Heart right ventricle (tissue), 16 donors: ENCODE measurements around the gene ZDHHC24. TPM values are rescaled to one million over a fixed set of nuclear protein-coding genes. Genes with fewer than 3 reads are reported as not detected.

Experiments used
- ATAC-seq, 8 donors: fragments of 200-7000 bp; cut with Tn5 transposase; one replicate each; pipeline ENCODE4 v1.9.1; 2020; ENCODE audit warnings: mild to moderate bottlenecking in 8 of 8, moderate library complexity in 8 of 8, moderate number of reproducible peaks in 1 of 8
- DNase-seq, 2 donors: peaks; one replicate each; pipeline ENCODE4 v3.0.0-alpha.2; 2020
- H3K27ac ChIP-seq, 10 donors: fragments of 200-600 bp; sonication (generic) in 2 of 10; one replicate each; pipeline versions ENCODE4 v1.5.0 to v1.8.0; 2020 to 2022; ENCODE audit warnings: mild to moderate bottlenecking in 3 of 10
- H3K27me3 ChIP-seq, 7 donors: fragments of 200-600 bp; one replicate each; pipeline ENCODE4 v1.8.0; 2021 to 2022; ENCODE audit warnings: mild to moderate bottlenecking in 2 of 7
- H3K36me3 ChIP-seq, 9 donors: fragments of 200-600 bp; sonication (generic) in 1 of 9; one replicate each; pipeline versions ENCODE4 v1.5.0 to v1.8.0; 2020 to 2022; ENCODE audit warnings: mild to moderate bottlenecking in 2 of 9
- H3K4me1 ChIP-seq, 9 donors: fragments of 200-600 bp; sonication (generic) in 1 of 9; one replicate each; pipeline versions ENCODE4 v1.5.0 to v1.8.0; 2020 to 2022; ENCODE audit warnings: mild to moderate bottlenecking in 4 of 9
- H3K4me3 ChIP-seq, 10 donors: fragments of 200-600 bp; sonication (generic) in 2 of 10; one replicate each; pipeline versions ENCODE4 v1.5.0 to v1.8.0; 2020 to 2022; ENCODE audit warnings: mild to moderate bottlenecking in 7 of 10, moderate library complexity in 2 of 10
- H3K9me3 ChIP-seq, 11 donors: fragments of 200-600 bp in 10 of 11; sonication (generic) in 2 of 11; one replicate each; pipeline versions ENCODE4 v1.5.0 to v1.8.0; 2013 to 2022; ENCODE audit warnings: mild to moderate bottlenecking in 2 of 11, control low read depth in 1 of 11, moderate library complexity in 1 of 11
- CTCF ChIP-seq, 9 donors: fragments of 200-600 bp; sonication (generic) in 2 of 9; IDR thresholded peaks; one replicate each; pipeline versions ENCODE4 v1.5.0 to v1.8.0; 2021 to 2022; ENCODE audit warnings: antibody characterized with exemption in 9 of 9, mild to moderate bottlenecking in 5 of 9, moderate library complexity in 1 of 9
- WGBS, 2 donors: extraction: QIAGEN DNeasy Blood & Tissue Kit; methylation state at CpG; one replicate each; pipeline ENCODE4 v1.1.7; 2013; ENCODE audit warnings: inconsistent platforms in 1 of 2; 5-methylcytosine and 5-hydroxymethylcytosine counted together
- intact Hi-C, 10 donors: fragments of 100-400 bp; cut with DNase I; formaldehyde crosslinking; loops; one replicate each; pipeline versions ENCODE4 v1.11.1 to v1.14.2; 2022
- polyA plus RNA-seq, 2 donors: library from polyadenylated mRNA; stranded (reverse); fragments of 200-250 nt; gene quantifications; one replicate each; pipeline ENCODE4 v1.2.3, GENCODE V29; 2013
- total RNA-seq, 10 donors: library from RNA; stranded (reverse); fragmentation: NEBNext Ultra II Directional in 3 of 10; extraction: Animal tissue kit (Norgen Biotek cat#: 25700) in 3 of 10; gene quantifications; one replicate each; pipeline versions ENCODE4 v1.2.1 to v1.2.4, GENCODE V29; 2021 to 2023
- donor health status: Arrhythmogenic right ventricular cardiomyopathy.
- donor health status: ischemic (EF 13 %, LVEDD 7.1; RV severe dilation, severe dysfunction).
- donor health status: healthy with polysubstance abuse.
- donor health status: DM: no; HTN: yes; CAD: no.
- donor health status: DM: no; HTN: no; CAD: no.
- donor health status: ischemic (EF 25% LVEDD 6.9; RV normal size, moderate dysfunction).
- donor health status: ischemic (EF 25% LVEDD 5.7; RV mildly dilated, moderate dysfunction).
- donor health status: healthy.
- donor health status: DM: yes; HTN: yes; CAD: no.
- donor health status: Ischemic cardiomyopathy.
- donor health status: ischemic (EF 35%, LVEDD 5.7; RV mildly dilated, moderate dysfunction).
- donor health status: nonischemic (EF 11% LVEDD 7.7; RV severe dilation, severe dysfunction).
- donor health status: DM: yes; HTN: yes; CAD: no.
- donor health status: PGD.
- donor health status: ischemic (EF 29% LVEDD 5.4; RV normal size, mild dysfunction).
- donor health status: nonischemic (EF 23%, LVEDD 6.1; RV moderate dilation, normal function).

The ZDHHC24 gene
- total and polyA plus RNA-seq, 12 donors = 4.6 to 8.4 (median 5.8) TPM

- Histone ChIP-seq H3K9me3 (no peaks in the 10 kb centered on the region), H3K4me1 (peaks cover 0 to 18% (median 12%) of the 10 kb centered on the region in 9 donors), H3K36me3 (peaks cover 0 to 62% (median 11%) of the 10 kb centered on the region in 9 donors), H3K27ac (no peak overlapping the region), H3K27me3 (no peaks in the 10 kb centered on the region), H3K4me3 (no peak overlapping the region)
- TF ChIP-seq CTCF (IDR thresholded peaks at IDR 0.05) = no peak
- 96 to 99% methylated on average over 16 of the region's 16 CpGs for WGBS, 2 donors
- intact Hi-C loops = no loop called here
- ATAC-seq (no peak), DNase-seq (no peak)
These were observed 74.7 kb downstream of the ZDHHC24 start for GRCh38 chr11:66471142-66471541.

Other genes with a start within 250 kb of the ZDHHC24 start
- 10 to 100 TPM in 5 of 10 donors, 1 to 10 TPM in 5; 5.3 to 44.4 (median 9.1) TPM for gene CD248, start 229.0 kb downstream of the ZDHHC24 start, total RNA-seq
- 10 to 100 TPM in 1 of 2 donors, 1 to 10 TPM in 1; 8.6 to 35.9 TPM for gene CD248, start 229.0 kb downstream of the ZDHHC24 start, polyA plus RNA-seq
- gene RIN1, start 209.6 kb downstream of the ZDHHC24 start, total RNA-seq = 1 to 10 TPM in 8 of 10 donors, under 1 TPM in 2; 0.81 to 5.3 (median 1.6) TPM
- gene RIN1, start 209.6 kb downstream of the ZDHHC24 start, polyA plus RNA-seq = 10 to 100 TPM in 1 of 2 donors, 1 to 10 TPM in 1; 3.9 to 10.8 TPM
- gene BRMS1, start 200.9 kb downstream of the ZDHHC24 start, total RNA-seq = 10 to 100 TPM; 10.6 to 17.6 (median 12.9) TPM
- gene BRMS1, start 200.9 kb downstream of the ZDHHC24 start, polyA plus RNA-seq = 10 to 100 TPM; 25.2 to 73.9 TPM
- gene B4GAT1, start 198.4 kb downstream of the ZDHHC24 start, total RNA-seq = 10 to 100 TPM; 36.5 to 69.6 (median 48.1) TPM
- 10 to 100 TPM; 22.3 to 45.4 TPM for gene B4GAT1, start 198.4 kb downstream of the ZDHHC24 start, polyA plus RNA-seq
- 10 to 100 TPM in 3 of 10 donors, 1 to 10 TPM in 7; 7.8 to 28.0 (median 9.5) TPM for gene SLC29A2, start 174.3 kb downstream of the ZDHHC24 start, total RNA-seq
- 10 to 100 TPM; 25.9 to 50.6 TPM for gene SLC29A2, start 174.3 kb downstream of the ZDHHC24 start, polyA plus RNA-seq
- gene NPAS4, start 125.0 kb downstream of the ZDHHC24 start, total RNA-seq = not detected
- under 1 TPM in 1 of 2 donors, not detected in 1; 0.04 TPM for gene NPAS4, start 125.0 kb downstream of the ZDHHC24 start, polyA plus RNA-seq
- gene MRPL11, start 107.2 kb downstream of the ZDHHC24 start, total RNA-seq = 10 to 100 TPM; 37.2 to 57.2 (median 48.2) TPM
- gene MRPL11, start 107.2 kb downstream of the ZDHHC24 start, polyA plus RNA-seq = 10 to 100 TPM; 33.3 to 51.0 TPM
- gene PELI3, start 79.1 kb downstream of the ZDHHC24 start, total RNA-seq = 10 to 100 TPM in 1 of 10 donors, 1 to 10 TPM in 9; 5.3 to 10.9 (median 6.5) TPM
- gene PELI3, start 79.1 kb downstream of the ZDHHC24 start, polyA plus RNA-seq = 1 to 10 TPM; 3.5 to 7.2 TPM
- gene DPP3, start 65.6 kb downstream of the ZDHHC24 start, total RNA-seq = 10 to 100 TPM in 8 of 10 donors, 1 to 10 TPM in 2; 8.8 to 25.2 (median 14.7) TPM
- gene DPP3, start 65.6 kb downstream of the ZDHHC24 start, polyA plus RNA-seq = 10 to 100 TPM in 1 of 2 donors, 1 to 10 TPM in 1; 6.2 to 28.9 TPM
- gene BBS1, start 35.4 kb downstream of the ZDHHC24 start, total RNA-seq = 10 to 100 TPM; 14.5 to 23.9 (median 18.1) TPM
- gene BBS1, start 35.4 kb downstream of the ZDHHC24 start, polyA plus RNA-seq = 10 to 100 TPM in 1 of 2 donors, 1 to 10 TPM in 1; 9.6 to 14.7 TPM
- under 1 TPM in 1 of 10 donors, not detected in 9; 0.24 TPM for gene ACTN3, start 855 bp upstream of the ZDHHC24 start, total RNA-seq
- under 1 TPM in 1 of 2 donors, not detected in 1; 0.03 TPM for gene ACTN3, start 855 bp upstream of the ZDHHC24 start, polyA plus RNA-seq
- 10 to 100 TPM; 29.1 to 75.5 (median 51.3) TPM for gene CTSF, start 22.6 kb upstream of the ZDHHC24 start, total RNA-seq
- gene CTSF, start 22.6 kb upstream of the ZDHHC24 start, polyA plus RNA-seq = 10 to 100 TPM; 17.1 to 19.9 TPM
- under 1 TPM; 0.17 to 0.66 (median 0.37) TPM for gene CCDC87, start 47.0 kb upstream of the ZDHHC24 start, total RNA-seq
- gene CCDC87, start 47.0 kb upstream of the ZDHHC24 start, polyA plus RNA-seq = under 1 TPM; 0.14 to 0.22 TPM
- 10 to 100 TPM; 15.9 to 29.3 (median 20.2) TPM for gene CCS, start 47.1 kb upstream of the ZDHHC24 start, total RNA-seq
- gene CCS, start 47.1 kb upstream of the ZDHHC24 start, polyA plus RNA-seq = 10 to 100 TPM; 27.7 to 73.6 TPM
- 10 to 100 TPM; 22.4 to 34.3 (median 28.3) TPM for gene RBM14, start 70.6 kb upstream of the ZDHHC24 start, total RNA-seq
- gene RBM14, start 70.6 kb upstream of the ZDHHC24 start, polyA plus RNA-seq = 10 to 100 TPM; 16.2 to 49.7 TPM
- 10 to 100 TPM; 49.3 to 77.0 (median 55.3) TPM for gene RBM4, start 92.7 kb upstream of the ZDHHC24 start, total RNA-seq
- 10 to 100 TPM; 37.9 to 60.5 TPM for gene RBM4, start 92.7 kb upstream of the ZDHHC24 start, polyA plus RNA-seq
- gene RBM4B, start 131.8 kb upstream of the ZDHHC24 start, total RNA-seq = 10 to 100 TPM in 4 of 10 donors, 1 to 10 TPM in 6; 5.7 to 12.6 (median 9.2) TPM
- 1 to 10 TPM; 8.2 to 9.0 TPM for gene RBM4B, start 131.8 kb upstream of the ZDHHC24 start, polyA plus RNA-seq
- gene SPTBN2, start 183.2 kb upstream of the ZDHHC24 start, total RNA-seq = 1 to 10 TPM in 6 of 10 donors, under 1 TPM in 4; 0.23 to 2.3 (median 1.3) TPM
- under 1 TPM; 0.88 to 0.90 TPM for gene SPTBN2, start 183.2 kb upstream of the ZDHHC24 start, polyA plus RNA-seq